Mucosa of descending colon (tissue), 3 donors: ENCODE data around the gene WDR54. TPM values are rescaled to one million over a fixed set of nuclear protein-coding genes. Genes with fewer than 3 reads are reported as not detected.
"Not testable (repeated sequence)": the region's sequence is repeated elsewhere in the genome, so short reads cannot be mapped to it uniquely, and the experiment has no call there.

Experiments
- ATAC-seq: fragments of 200-7000 bp; cut with Tn5 transposase; one replicate; pipeline ENCODE4 v1.9.1; 2020; ENCODE audit warnings: mild to moderate bottlenecking, moderate library complexity
- DNase-seq, 3 donors: peaks; one replicate each; pipeline ENCODE4 v3.0.0-alpha.2; 2020
- H3K36me3 ChIP-seq: fragments of 200-600 bp; one replicate; pipeline ENCODE4 v1.8.0; 2021; ENCODE audit warnings: low read depth, mild to moderate bottlenecking
- H3K4me1 ChIP-seq: fragments of 200-600 bp; one replicate; pipeline ENCODE4 v1.8.0; 2021; ENCODE audit warnings: low read depth, mild to moderate bottlenecking
- H3K4me3 ChIP-seq: fragments of 200-600 bp; one replicate; pipeline ENCODE4 v1.8.0; 2021; ENCODE audit warnings: mild to moderate bottlenecking
- H3K9me3 ChIP-seq: fragments of 200-600 bp; one replicate; pipeline ENCODE4 v1.8.0; 2021; ENCODE audit warnings: mild to moderate bottlenecking
- intact Hi-C, 2 donors: fragments of 100-400 bp; cut with DNase I in 1 of 2; cut with micrococcal nuclease in 1 of 2; formaldehyde crosslinking; loops; one replicate each; pipeline versions ENCODE4 v1.11.0 to v1.11.1; 2022; cut with DNase I, micrococcal nuclease
- total RNA-seq, 3 donors: library from RNA; stranded (reverse); fragmentation: NEBNext Ultra II Directional in 2 of 3; extraction: Animal tissue kit (Norgen Biotek cat#: 25700) in 2 of 3; gene quantifications; one replicate each; pipeline versions ENCODE4 v1.2.1 to v1.2.4, GENCODE V29; 2021 to 2023
- TF ChIP-seq, protein P1 (sequence below): fragments of 200-600 bp; IDR thresholded peaks from one replicate; pipeline ENCODE4 v1.8.0; 2022; ENCODE audit warnings: antibody characterized with exemption, mild to moderate bottlenecking
- donor health status: DM: no; HTN: no; CAD: no; lungs with moderate emphysema.
- donor health status: DM: no; HTN: no; CAD: no.
- donor health status: DM: no; HTN: yes; CAD: no.

The WDR54 gene
- total RNA-seq, 3 donors from 2014 or later: 4.0 to 4.8 (median 4.5) TPM

DNA sequence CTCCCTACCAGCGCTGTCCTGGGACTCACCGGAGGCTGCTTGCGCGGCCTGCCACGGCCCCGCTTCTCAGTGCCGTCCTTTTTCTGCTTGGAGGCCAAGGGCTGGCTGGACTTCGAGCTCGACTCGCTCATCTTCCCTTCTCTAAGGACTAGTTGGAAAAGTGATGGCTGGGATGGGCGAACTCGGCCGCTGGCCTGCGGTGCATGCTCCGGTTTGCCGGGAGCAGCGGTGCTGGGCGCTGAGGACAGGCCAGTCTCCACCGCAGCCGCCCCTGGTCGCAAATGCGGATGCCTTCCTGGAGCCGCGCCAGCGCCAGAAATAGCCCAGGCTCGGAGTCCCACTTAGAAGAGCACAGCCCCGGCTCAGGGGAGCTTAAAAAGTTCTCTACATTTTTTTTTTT, 3.2 kb upstream of the WDR54 start:
- H3K4me1 ChIP-seq: peaks cover 18% of the 10 kb centered on the region
- H3K36me3 ChIP-seq: no peaks in the 10 kb centered on the region
- intact Hi-C loops: no loop called here
- DNase-seq (no peak), ATAC-seq (no peak)
- H3K4me3 ChIP-seq: no peak overlapping the region
- TF ChIP-seq, protein P1, sequence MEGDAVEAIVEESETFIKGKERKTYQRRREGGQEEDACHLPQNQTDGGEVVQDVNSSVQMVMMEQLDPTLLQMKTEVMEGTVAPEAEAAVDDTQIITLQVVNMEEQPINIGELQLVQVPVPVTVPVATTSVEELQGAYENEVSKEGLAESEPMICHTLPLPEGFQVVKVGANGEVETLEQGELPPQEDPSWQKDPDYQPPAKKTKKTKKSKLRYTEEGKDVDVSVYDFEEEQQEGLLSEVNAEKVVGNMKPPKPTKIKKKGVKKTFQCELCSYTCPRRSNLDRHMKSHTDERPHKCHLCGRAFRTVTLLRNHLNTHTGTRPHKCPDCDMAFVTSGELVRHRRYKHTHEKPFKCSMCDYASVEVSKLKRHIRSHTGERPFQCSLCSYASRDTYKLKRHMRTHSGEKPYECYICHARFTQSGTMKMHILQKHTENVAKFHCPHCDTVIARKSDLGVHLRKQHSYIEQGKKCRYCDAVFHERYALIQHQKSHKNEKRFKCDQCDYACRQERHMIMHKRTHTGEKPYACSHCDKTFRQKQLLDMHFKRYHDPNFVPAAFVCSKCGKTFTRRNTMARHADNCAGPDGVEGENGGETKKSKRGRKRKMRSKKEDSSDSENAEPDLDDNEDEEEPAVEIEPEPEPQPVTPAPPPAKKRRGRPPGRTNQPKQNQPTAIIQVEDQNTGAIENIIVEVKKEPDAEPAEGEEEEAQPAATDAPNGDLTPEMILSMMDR: no peak
- H3K9me3 ChIP-seq: no peaks in the 10 kb centered on the region

DNA sequence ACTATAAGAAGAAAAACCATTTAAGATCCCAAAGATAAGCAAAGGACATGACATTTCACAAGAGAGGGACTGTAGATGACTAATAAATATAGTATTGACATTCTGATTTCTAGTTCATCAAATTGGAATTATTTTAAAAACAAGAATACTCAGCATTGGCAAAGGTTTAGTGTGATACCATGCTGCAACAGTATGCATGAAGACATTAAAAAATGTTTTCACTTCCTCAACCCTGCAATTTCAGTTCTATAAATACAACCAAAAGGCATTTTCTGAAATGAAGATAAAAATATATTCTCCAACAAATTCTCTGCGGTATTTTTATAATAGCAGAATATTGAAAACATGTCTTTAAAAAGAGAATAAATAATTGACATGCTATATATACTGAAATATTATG, 2.2 kb upstream of the WDR54 start:
- H3K4me1 ChIP-seq: peaks cover 14% of the 10 kb centered on the region
- no peaks in the 10 kb centered on the region for H3K9me3 ChIP-seq
- intact Hi-C loops: no loop called here
- TF ChIP-seq, protein P1: no peak
- H3K36me3 ChIP-seq: no peaks in the 10 kb centered on the region
- no peak for ATAC-seq
- H3K4me3 ChIP-seq: no peak overlapping the region
- DNase-seq: no peak

DNA sequence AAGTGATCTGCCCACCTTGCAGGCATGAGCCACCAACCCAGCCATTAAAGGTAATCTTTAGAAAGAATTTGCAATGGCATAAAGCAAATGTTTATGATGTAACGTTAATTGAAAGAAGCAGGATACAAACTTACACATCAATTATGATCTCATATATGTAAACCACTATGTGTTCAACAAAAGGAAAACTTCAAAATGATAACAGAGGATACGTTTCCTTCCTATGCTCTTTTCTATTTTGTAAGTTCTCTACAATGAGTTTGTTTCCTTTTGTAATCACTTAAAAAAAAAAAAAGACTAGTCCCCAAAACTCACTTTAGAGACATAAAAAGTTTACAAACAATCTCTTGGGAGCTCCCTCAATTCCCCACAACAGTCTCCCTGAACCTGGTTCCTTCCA, 1.5 kb upstream of the WDR54 start:
- no peaks in the 10 kb centered on the region for H3K9me3 ChIP-seq
- TF ChIP-seq, protein P1: no peak
- no peak overlapping the region for H3K4me3 ChIP-seq
- H3K36me3 ChIP-seq: no peaks in the 10 kb centered on the region
- intact Hi-C loops: no loop called here
- DNase-seq (no peak), ATAC-seq (no peak)
- peaks cover 12% of the 10 kb centered on the region for H3K4me1 ChIP-seq

DNA sequence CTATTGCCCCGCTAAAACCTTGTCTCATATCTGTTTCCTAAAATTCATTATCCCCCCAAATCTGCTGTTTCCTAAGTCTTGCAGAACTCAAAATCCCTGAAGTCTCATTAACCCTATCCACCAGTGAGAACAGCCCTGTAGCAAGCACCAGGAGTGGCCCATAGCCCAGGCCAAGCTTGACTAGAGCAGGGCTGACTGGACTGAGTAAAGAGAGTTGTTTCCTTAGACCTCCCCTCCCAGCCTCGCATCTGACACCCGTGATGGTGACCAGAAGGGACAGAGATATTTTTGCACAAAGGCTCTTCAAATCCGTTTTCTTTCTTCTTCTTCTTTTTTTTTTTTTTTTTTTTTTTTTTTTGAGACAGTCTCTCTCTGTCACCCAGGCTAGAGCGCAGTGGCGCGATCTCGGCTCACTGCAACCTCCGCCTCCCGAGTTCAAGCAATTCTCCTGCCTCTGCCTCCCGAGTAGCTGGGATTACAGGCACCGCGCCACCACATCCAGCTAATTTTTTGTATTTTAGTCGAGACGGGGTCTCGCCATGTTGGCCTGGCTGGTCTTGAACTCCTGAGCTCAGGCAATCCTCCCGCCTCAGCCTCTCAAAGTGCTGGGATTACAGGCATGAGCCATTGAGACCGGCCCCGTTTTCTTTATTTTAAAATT, 957 bp upstream of the WDR54 start:
- intact Hi-C loops, DNase-seq, H3K4me3 ChIP-seq, ATAC-seq, H3K36me3 ChIP-seq, H3K9me3 ChIP-seq: not testable (repeated sequence)
- peaks cover 12% of the 10 kb centered on the region for H3K4me1 ChIP-seq

DNA sequence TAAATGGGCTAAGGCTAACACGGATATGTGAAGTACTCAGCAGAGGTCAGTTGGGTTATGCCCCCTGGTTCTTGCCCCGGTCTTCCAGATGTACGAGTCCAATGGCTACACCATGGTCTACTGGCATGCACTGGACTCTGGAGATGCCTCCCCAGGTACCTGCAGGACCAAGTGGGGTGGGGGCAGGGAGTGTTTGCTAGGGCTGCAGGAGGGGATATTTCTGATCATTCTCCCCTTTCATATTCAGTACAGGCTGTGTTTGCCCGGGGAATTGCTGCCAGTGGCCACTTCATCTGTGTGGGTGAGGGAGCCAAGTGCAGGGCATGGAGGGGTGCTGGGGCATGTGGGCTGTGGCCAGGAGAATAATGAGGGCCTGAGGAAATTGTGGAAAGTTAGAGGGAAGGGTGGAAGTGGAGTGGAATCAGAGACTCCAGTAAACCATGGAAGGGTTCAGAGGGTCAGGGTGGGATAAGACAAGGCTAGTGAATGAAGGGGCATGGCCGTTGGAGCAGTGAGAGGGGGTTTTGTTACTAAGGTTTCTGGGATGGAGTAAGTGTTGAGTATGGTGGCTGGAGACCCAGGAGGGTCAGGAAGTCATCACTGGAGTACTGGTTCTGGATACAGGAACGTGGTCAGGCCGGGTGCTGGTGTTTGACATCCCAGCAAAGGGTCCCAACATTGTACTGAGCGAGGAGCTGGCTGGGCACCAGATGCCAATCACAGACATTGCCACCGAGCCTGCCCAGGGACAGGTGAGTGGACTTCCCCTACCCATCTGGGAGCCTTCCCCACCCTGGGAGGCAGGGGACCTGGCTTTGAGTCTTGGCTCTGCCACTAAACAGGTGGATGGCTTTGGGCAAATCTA, 1.9 kb downstream of the WDR54 start:
- Histone ChIP-seq H3K36me3 (no peaks in the 10 kb centered on the region), H3K4me3 (no peak overlapping the region), H3K9me3 (no peaks in the 10 kb centered on the region), H3K4me1 (peaks cover 12% of the 10 kb centered on the region)
- DNase-seq (peak in 1 of 3 donors; percentile 35), ATAC-seq (no peak)
- intact Hi-C loops: no loop called here
- TF ChIP-seq, protein P1: no peak
